HCT116 (cell line): Measurements from ENCODE around the gene ADAM19. TPM values are rescaled to one million over a fixed set of nuclear protein-coding genes. Genes with fewer than 3 reads are reported as not detected.

Experiments
- ATAC-seq: fragments of 200-7000 bp; cut with Tn5 transposase; 2 replicates; pipeline ENCODE4 v1.9.1; 2020; ENCODE audit warnings: mild to moderate bottlenecking, moderate library complexity
- BruUV-seq: library from RNA; stranded (reverse); fragments of 400-500 nt; replicated peaks from 2 replicates; lab custom pipeline; 2021; lab: Mats Ljungman, UMichigan
- CTCF ChIA-PET: fragments of 300-600 bp; sonication (Branson Sonifier 250); formaldehyde crosslinking; loops from one replicate; lab custom pipeline; 2021; ENCODE audit warnings: antibody characterized with exemption; lab: Charles Lee
- POLR2A ChIA-PET: fragments of 300-600, 350-600 bp; sonication (Branson Sonifier 250); formaldehyde crosslinking; loops from one replicate; lab custom pipeline; 2021; ENCODE audit warnings: antibody characterized with exemption; lab: Charles Lee
- RAD21 ChIA-PET, 2 experiments: fragments of 300-600 bp; sonication (Branson Sonifier 250); formaldehyde crosslinking; loops; one replicate each; lab custom pipeline; 2023; ENCODE audit warnings: low total read pairs in 2 of 2; ENCODE audit not compliant: uncharacterized antibody in 2 of 2, unreplicated experiment in 2 of 2, low non-redundant PET in 1 of 2; lab: Charles Lee
- DNase-seq: peaks from one replicate; pipeline ENCODE4 v3.0.0-alpha.2; 2010; ENCODE audit warnings: low read depth, low spot score
- H2AFZ ChIP-seq: fragments of 200-600 bp; shearing (Covaris generic), sonication (generic); 2 replicates; pipeline ENCODE4 v1.6.1; 2017; ENCODE audit warnings: low read depth, mixed run types, mixed read lengths, antibody characterized with exemption, low read length; ENCODE audit not compliant: poor library complexity, severe bottlenecking
- H3K27ac ChIP-seq: 2 replicates; pipeline ENCODE4 v1.5.1; 2012; ENCODE audit warnings: low read depth, low read length
- H3K27me3 ChIP-seq: fragments of 200-600 bp; sonication (generic); 2 replicates; pipeline ENCODE4 v1.6.1; 2016; ENCODE audit warnings: mixed run types, low read length, mixed read lengths; ENCODE audit not compliant: insufficient read depth
- H3K36me3 ChIP-seq, 2 experiments: fragments of 200-500 bp in 1 of 2; fragments of 200-600 bp in 1 of 2; sonication (Bioruptor generic) in 1 of 2; sonication (generic) in 1 of 2; 2 replicates each; pipeline versions ENCODE4 v1.5.1 to v1.6.1; 2014 to 2016; ENCODE audit warnings: low read length in 2 of 2, inconsistent platforms in 1 of 2, mixed read lengths in 1 of 2, mixed run types in 1 of 2; ENCODE audit not compliant: insufficient read depth in 2 of 2, control insufficient read depth in 1 of 2
- H3K4me1 ChIP-seq, 2 experiments: fragments of 200-600 bp in 1 of 2; sonication (generic) in 1 of 2; 2 replicates each; pipeline versions ENCODE4 v1.5.1 to v1.6.1; 2012 to 2017; ENCODE audit warnings: low read length in 2 of 2, inconsistent platforms in 1 of 2, mild to moderate bottlenecking in 1 of 2, mixed read lengths in 1 of 2, mixed run types in 1 of 2, moderate library complexity in 1 of 2; ENCODE audit not compliant: insufficient read depth in 2 of 2, control insufficient read depth in 1 of 2
- H3K4me2 ChIP-seq: fragments of 200-600 bp; sonication (generic); 2 replicates; pipeline ENCODE4 v1.6.1; 2017; ENCODE audit warnings: mixed run types, low read length, mixed read lengths
- H3K4me3 ChIP-seq, 2 experiments: fragments of 200-600 bp in 1 of 2; sonication (generic) in 1 of 2; replicated peaks in 1 of 2; 2 replicates each; pipeline ENCODE4 v1.5.1; 2011 to 2016; ENCODE audit warnings: low read length in 2 of 2, control low read depth in 1 of 2, low read depth in 1 of 2, mild to moderate bottlenecking in 1 of 2, mixed read lengths in 1 of 2, mixed run types in 1 of 2
- H3K79me2 ChIP-seq: fragments of 200-600 bp; sonication (generic); 2 replicates; pipeline ENCODE4 v1.6.1; 2017; ENCODE audit warnings: mild to moderate bottlenecking, mixed run types, low read length, moderate library complexity, mixed read lengths; ENCODE audit not compliant: insufficient read depth
- H3K9ac ChIP-seq: fragments of 200-600 bp; sonication (generic); 2 replicates; pipeline ENCODE4 v1.6.1; 2016; ENCODE audit warnings: low read length, mixed read lengths
- H3K9me2 ChIP-seq: fragments of 200-600 bp; sonication (generic), shearing (Covaris generic); 2 replicates; pipeline ENCODE4 v1.6.1; 2017; ENCODE audit warnings: mixed run types, mild to moderate bottlenecking, moderate library complexity; ENCODE audit not compliant: insufficient read depth
- H3K9me3 ChIP-seq, 2 experiments: fragments of 200-500 bp in 1 of 2; fragments of 200-600 bp in 1 of 2; sonication (Bioruptor generic) in 1 of 2; sonication (generic) in 1 of 2; 2 replicates each; pipeline ENCODE4 v1.6.1; 2014 to 2017; ENCODE audit warnings: low read length in 2 of 2, mixed read lengths in 2 of 2, inconsistent platforms in 1 of 2, low read depth in 1 of 2, mild to moderate bottlenecking in 1 of 2, mixed run types in 1 of 2, moderate library complexity in 1 of 2; ENCODE audit not compliant: control insufficient read depth in 1 of 2, insufficient read depth in 1 of 2
- H4K20me1 ChIP-seq: fragments of 200-600 bp; sonication (generic), shearing (Covaris generic); 2 replicates; pipeline ENCODE4 v1.6.1; 2017; ENCODE audit warnings: mixed run types, mild to moderate bottlenecking, moderate library complexity; ENCODE audit not compliant: insufficient read depth
- ATF3 ChIP-seq: IDR thresholded peaks from 2 replicates; pipeline ENCODE4 v1.6.1; 2012
- CBX3 ChIP-seq: IDR thresholded peaks from 2 replicates; pipeline ENCODE4 v1.6.1; 2012; ENCODE audit warnings: low read depth
- CEBPB ChIP-seq: IDR thresholded peaks from 2 replicates; pipeline ENCODE4 v1.6.1; 2012; ENCODE audit warnings: low read depth
- CTCF ChIP-seq, 3 experiments: fragments of 200-600 bp in 1 of 3; sonication (generic) in 1 of 3; IDR thresholded peaks in 2 of 3; conservative IDR thresholded peaks in 1 of 3; 2 replicates each; pipeline ENCODE4 v1.5.1; 2012 to 2017; ENCODE audit warnings: low read depth in 2 of 3, low read length in 2 of 3, antibody characterized with exemption in 1 of 3, borderline replicate concordance in 1 of 3, control low read depth in 1 of 3, mild to moderate bottlenecking in 1 of 3, mixed read lengths in 1 of 3, mixed run types in 1 of 3, moderate library complexity in 1 of 3; ENCODE audit not compliant: insufficient read depth in 1 of 3
- EGR1 ChIP-seq: IDR thresholded peaks from 2 replicates; pipeline ENCODE4 v1.6.1; 2012; ENCODE audit warnings: low read depth
- ELF1 ChIP-seq: IDR thresholded peaks from 2 replicates; pipeline ENCODE4 v1.6.1; 2012; ENCODE audit warnings: low read depth, borderline replicate concordance
- EZH2phosphoT487 ChIP-seq: fragments of 200-600 bp; IDR thresholded peaks from 2 replicates; pipeline ENCODE4 v1.6.1; 2018; ENCODE audit warnings: antibody characterized with exemption, borderline replicate concordance
- JUND ChIP-seq: IDR thresholded peaks from 2 replicates; pipeline ENCODE4 v1.6.1; 2012
- POLR2AphosphoS5 ChIP-seq: IDR thresholded peaks from 2 replicates; pipeline ENCODE4 v1.6.1; 2011; ENCODE audit warnings: mild to moderate bottlenecking, low read depth, low read length, moderate library complexity
- RAD21 ChIP-seq: IDR thresholded peaks from 2 replicates; pipeline ENCODE4 v1.6.1; 2012; ENCODE audit warnings: low read depth, mild to moderate bottlenecking
- TCF7L2 ChIP-seq: IDR thresholded peaks from 2 replicates; pipeline ENCODE4 v1.7.0; 2011; ENCODE audit warnings: borderline replicate concordance, inconsistent platforms; ENCODE audit not compliant: insufficient read depth, insufficient read length; ENCODE audit errors: extremely low read depth
- YY1 ChIP-seq: IDR thresholded peaks from 2 replicates; pipeline ENCODE4 v1.6.1; 2011; ENCODE audit warnings: low read length, low read depth, moderate library complexity, mild to moderate bottlenecking; ENCODE audit not compliant: insufficient replicate concordance; ENCODE audit errors: extremely low read depth
- ZBTB33 ChIP-seq: IDR thresholded peaks from 2 replicates; pipeline ENCODE4 v1.6.1; 2011; ENCODE audit warnings: mild to moderate bottlenecking, low read length, moderate library complexity; ENCODE audit not compliant: insufficient replicate concordance; ENCODE audit errors: extremely low read depth
- intact Hi-C: fragments of 100-400 bp; cut with micrococcal nuclease; formaldehyde crosslinking; loops from 2 replicates; pipeline ENCODE4 v1.10.0; 2022
- total RNA-seq: library from RNA; stranded (reverse); gene quantifications from one replicate; pipeline ENCODE4 v1.2.1, GENCODE V29; 2021; ENCODE audit not compliant: unreplicated experiment
- TF ChIP-seq, protein P1 (sequence below): IDR thresholded peaks from 2 replicates; pipeline ENCODE4 v1.6.1; 2012
- TF ChIP-seq, protein P2 (sequence below): IDR thresholded peaks from 2 replicates; pipeline ENCODE4 v1.6.1; 2012; ENCODE audit warnings: low read depth

Gene ADAM19
- total RNA-seq, 1 experiment from 2014 or later = 77.3 TPM

DNA sequence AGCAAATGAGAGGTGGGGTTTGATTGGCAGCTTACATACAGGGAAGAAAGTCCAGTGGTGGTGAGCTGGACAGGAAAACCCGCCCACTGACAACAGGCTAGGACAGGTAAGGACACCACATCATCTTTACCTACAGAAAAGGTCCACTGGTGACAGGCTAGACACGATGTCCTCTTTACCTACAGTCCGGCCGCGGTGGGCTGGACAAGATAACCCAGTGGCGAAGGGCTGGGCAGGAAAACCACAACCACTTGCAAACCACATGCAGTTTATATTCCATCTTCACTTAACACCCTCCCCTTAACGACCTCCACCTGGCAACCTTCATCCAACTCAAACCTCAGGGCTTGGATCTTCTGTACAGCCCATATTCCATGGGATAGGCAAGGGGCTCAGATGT is 120.5 kb downstream of the ADAM19 start:
- Histone ChIP-seq H3K27me3 (no peaks in the 10 kb centered on the region), H3K4me2 (no peak overlapping the region), H3K4me3 (no peak overlapping the region), H3K4me1 (no peaks in the 10 kb centered on the region), H3K27ac (no peak overlapping the region), H3K9ac (no peak overlapping the region), H3K9me3 (no peaks in the 10 kb centered on the region), H3K79me2 (no peaks in the 10 kb centered on the region), H3K9me2 (no peaks in the 10 kb centered on the region), H2AFZ (no peak overlapping the region), H3K36me3 (no peaks in the 10 kb centered on the region), H4K20me1 (no peaks in the 10 kb centered on the region)
- no peak for TF ChIP-seq CEBPB
- TF ChIP-seq, protein P1, sequence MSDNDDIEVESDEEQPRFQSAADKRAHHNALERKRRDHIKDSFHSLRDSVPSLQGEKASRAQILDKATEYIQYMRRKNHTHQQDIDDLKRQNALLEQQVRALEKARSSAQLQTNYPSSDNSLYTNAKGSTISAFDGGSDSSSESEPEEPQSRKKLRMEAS = no peak
- TF ChIP-seq ATF3 = no peak
- no peak for TF ChIP-seq EGR1
- TF ChIP-seq RAD21 = no peak
- TF ChIP-seq YY1 = no peak
- no peak for TF ChIP-seq POLR2AphosphoS5
- no peak for TF ChIP-seq ZBTB33
- TF ChIP-seq, protein P2, sequence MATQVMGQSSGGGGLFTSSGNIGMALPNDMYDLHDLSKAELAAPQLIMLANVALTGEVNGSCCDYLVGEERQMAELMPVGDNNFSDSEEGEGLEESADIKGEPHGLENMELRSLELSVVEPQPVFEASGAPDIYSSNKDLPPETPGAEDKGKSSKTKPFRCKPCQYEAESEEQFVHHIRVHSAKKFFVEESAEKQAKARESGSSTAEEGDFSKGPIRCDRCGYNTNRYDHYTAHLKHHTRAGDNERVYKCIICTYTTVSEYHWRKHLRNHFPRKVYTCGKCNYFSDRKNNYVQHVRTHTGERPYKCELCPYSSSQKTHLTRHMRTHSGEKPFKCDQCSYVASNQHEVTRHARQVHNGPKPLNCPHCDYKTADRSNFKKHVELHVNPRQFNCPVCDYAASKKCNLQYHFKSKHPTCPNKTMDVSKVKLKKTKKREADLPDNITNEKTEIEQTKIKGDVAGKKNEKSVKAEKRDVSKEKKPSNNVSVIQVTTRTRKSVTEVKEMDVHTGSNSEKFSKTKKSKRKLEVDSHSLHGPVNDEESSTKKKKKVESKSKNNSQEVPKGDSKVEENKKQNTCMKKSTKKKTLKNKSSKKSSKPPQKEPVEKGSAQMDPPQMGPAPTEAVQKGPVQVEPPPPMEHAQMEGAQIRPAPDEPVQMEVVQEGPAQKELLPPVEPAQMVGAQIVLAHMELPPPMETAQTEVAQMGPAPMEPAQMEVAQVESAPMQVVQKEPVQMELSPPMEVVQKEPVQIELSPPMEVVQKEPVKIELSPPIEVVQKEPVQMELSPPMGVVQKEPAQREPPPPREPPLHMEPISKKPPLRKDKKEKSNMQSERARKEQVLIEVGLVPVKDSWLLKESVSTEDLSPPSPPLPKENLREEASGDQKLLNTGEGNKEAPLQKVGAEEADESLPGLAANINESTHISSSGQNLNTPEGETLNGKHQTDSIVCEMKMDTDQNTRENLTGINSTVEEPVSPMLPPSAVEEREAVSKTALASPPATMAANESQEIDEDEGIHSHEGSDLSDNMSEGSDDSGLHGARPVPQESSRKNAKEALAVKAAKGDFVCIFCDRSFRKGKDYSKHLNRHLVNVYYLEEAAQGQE = no peak
- TF ChIP-seq TCF7L2 = no peak
- TF ChIP-seq CBX3 = no peak
- no peak for TF ChIP-seq JUND
- no peak for TF ChIP-seq EZH2phosphoT487
- no peak for TF ChIP-seq CTCF (IDR thresholded peaks at IDR 0.05 in 2 of 3, conservative IDR thresholded peaks at IDR 0.05 in 1 of 3; ENCODE audit: borderline replicate concordance in 1 of 3, insufficient read depth in 1 of 3, low read depth in 2 of 3, low read length in 2 of 3)
- TF ChIP-seq ELF1 = no peak
- no peak for DNase-seq
- ChIA-PET POLR2A (no interaction called here), CTCF (no interaction called here), RAD21 (no interaction called here)
- BruUV-seq = no TSS peak
- ATAC-seq = no peak
- intact Hi-C loops = no loop called here
